GM19372 (cell line): ENCODE measurements around the gene DNAJC24.

Experiments used
- ATAC-seq: cut with Tn5 transposase; IDR thresholded peaks from one replicate; pipeline ENCODE4 v1.9.1; 2021; ENCODE audit warnings: mild to moderate bottlenecking, low read depth, moderate library complexity; ENCODE audit not compliant: unreplicated experiment

DNAJC24 gene

GRCh38 chr11:31479066-31479465, 109.4 kb downstream of the DNAJC24 start:
- no peak for ATAC-seq

GRCh38 chr11:31480930-31481329, 111.3 kb downstream of the DNAJC24 start:
- ATAC-seq: no peak
